ENCODE data around the gene RIN2. TPM values are rescaled to one million over a fixed set of nuclear protein-coding genes. Genes with fewer than 3 reads are reported as not detected.
"Not testable (repeated sequence)": the region's sequence is repeated elsewhere in the genome, so short reads cannot be mapped to it uniquely, and the experiment has no call there.

RIN2 gene
- total RNA-seq, 1 donor from 2014 or later, result 80.6 TPM

GRCh38 chr20:19785173-19785982 lies 27.3 kb downstream of the RIN2 start:
- peak; percentile 37 for DNase-seq (ENCODE audit: low read depth)

- peak; percentile 15 for DNase-seq (ENCODE audit: low read depth)
Observed at GRCh38 chr20:19785983-19786285, 27.9 kb downstream of the RIN2 start.

- peak; percentile 94 for DNase-seq (ENCODE audit: low read depth)
Observed at GRCh38 chr20:19786311-19786710, 28.3 kb downstream of the RIN2 start.

GRCh38 chr20:19787366-19787765 lies 29.3 kb downstream of the RIN2 start:
- no peak for DNase-seq (ENCODE audit: low read depth)

GRCh38 chr20:19789009-19789408 lies 31.0 kb downstream of the RIN2 start:
- no peak for DNase-seq (ENCODE audit: low read depth)

- DNase-seq (ENCODE audit: low read depth), result no peak
Observed at GRCh38 chr20:19789446-19789845, 31.4 kb downstream of the RIN2 start.

- DNase-seq (ENCODE audit: low read depth), result no peak
Observed at GRCh38 chr20:19791887-19792286, 33.8 kb downstream of the RIN2 start.

GRCh38 chr20:19793716-19794115 lies 35.7 kb downstream of the RIN2 start:
- DNase-seq (ENCODE audit: low read depth), result no peak

- no peak for DNase-seq (ENCODE audit: low read depth)
Observed at GRCh38 chr20:19794941-19795340, 36.9 kb downstream of the RIN2 start.

- DNase-seq (ENCODE audit: low read depth), result no peak
Observed at GRCh38 chr20:19799325-19799724, 41.3 kb downstream of the RIN2 start.

GRCh38 chr20:19802099-19802491 lies 44.0 kb downstream of the RIN2 start:
- DNase-seq (ENCODE audit: low read depth), result no peak

- DNase-seq (ENCODE audit: low read depth), result peak; percentile 94
Observed at GRCh38 chr20:19802492-19803158, 44.6 kb downstream of the RIN2 start.

GRCh38 chr20:19806276-19806675 lies 48.2 kb downstream of the RIN2 start:
- not testable (repeated sequence) for DNase-seq (ENCODE audit: low read depth)

GRCh38 chr20:19806806-19807190 lies 48.7 kb downstream of the RIN2 start:
- DNase-seq (ENCODE audit: low read depth), result no peak

GRCh38 chr20:19807191-19807945 lies 49.3 kb downstream of the RIN2 start:
- peak; percentile 77 for DNase-seq (ENCODE audit: low read depth)

Data from renal cortical epithelial cell (primary cell).